GM23338 (cell line): Measurements from ENCODE around the gene NBAS.

Experiments
- CREB1 ChIP-seq: fragments of 250-450 bp; sonication (Bioruptor Pico); IDR thresholded peaks from 2 replicates; pipeline ENCODE4 v1.5.0; 2020; ENCODE audit warnings: low read depth, mild to moderate bottlenecking, moderate library complexity
- CTCF ChIP-seq, 2 experiments: fragments of 200-600 bp in 1 of 2; sonication (generic) in 1 of 2; conservative IDR thresholded peaks; 2 replicates each; pipeline versions ENCODE4 v1.5.1 to v1.6.1; 2016 to 2017; ENCODE audit warnings: antibody characterized with exemption in 2 of 2, low read depth in 2 of 2, mild to moderate bottlenecking in 2 of 2, moderate library complexity in 1 of 2
- ETS1 ChIP-seq: IDR thresholded peaks from 2 replicates; pipeline ENCODE4 v1.6.1; 2016; ENCODE audit warnings: antibody characterized with exemption
- EZH2 ChIP-seq: fragments of 200-600 bp; sonication (generic); IDR thresholded peaks from one replicate; pipeline ENCODE4 v1.8.0; 2017; ENCODE audit warnings: antibody characterized with exemption, mild to moderate bottlenecking, low read depth; ENCODE audit not compliant: unreplicated experiment
- EZH2phosphoT487 ChIP-seq: fragments of 200-600 bp; sonication (generic); IDR thresholded peaks from one replicate; pipeline ENCODE4 v1.8.1; 2018; ENCODE audit warnings: antibody characterized with exemption; ENCODE audit not compliant: unreplicated experiment
- JUNB ChIP-seq: IDR thresholded peaks from one replicate; pipeline ENCODE4 v1.6.1; 2016; ENCODE audit warnings: antibody characterized with exemption; ENCODE audit not compliant: unreplicated experiment
- NANOG ChIP-seq: IDR thresholded peaks from 2 replicates; pipeline ENCODE4 v1.6.1; 2016; ENCODE audit warnings: antibody characterized with exemption, borderline replicate concordance
- POLR2AphosphoS5 ChIP-seq: IDR thresholded peaks from 2 replicates; pipeline ENCODE4 v1.6.1; 2016; ENCODE audit warnings: antibody characterized with exemption, low read depth
- TF ChIP-seq, protein P1 (sequence below): IDR thresholded peaks from one replicate; pipeline ENCODE4 v1.6.1; 2018; ENCODE audit warnings: antibody characterized with exemption; ENCODE audit not compliant: unreplicated experiment

GRCh38 chr2:15367715-15368114 is 193.4 kb downstream of the NBAS start:
- TF ChIP-seq POLR2AphosphoS5 (no peak), CTCF (conservative IDR thresholded peaks at IDR 0.05; ENCODE audit: low read depth in 2 of 2) (no peak), CREB1 (CRISPR knock-in tag) (no peak), EZH2phosphoT487 (no peak), NANOG (no peak), EZH2 (no peak), ETS1 (no peak), JUNB (no peak)
- TF ChIP-seq, protein P1, sequence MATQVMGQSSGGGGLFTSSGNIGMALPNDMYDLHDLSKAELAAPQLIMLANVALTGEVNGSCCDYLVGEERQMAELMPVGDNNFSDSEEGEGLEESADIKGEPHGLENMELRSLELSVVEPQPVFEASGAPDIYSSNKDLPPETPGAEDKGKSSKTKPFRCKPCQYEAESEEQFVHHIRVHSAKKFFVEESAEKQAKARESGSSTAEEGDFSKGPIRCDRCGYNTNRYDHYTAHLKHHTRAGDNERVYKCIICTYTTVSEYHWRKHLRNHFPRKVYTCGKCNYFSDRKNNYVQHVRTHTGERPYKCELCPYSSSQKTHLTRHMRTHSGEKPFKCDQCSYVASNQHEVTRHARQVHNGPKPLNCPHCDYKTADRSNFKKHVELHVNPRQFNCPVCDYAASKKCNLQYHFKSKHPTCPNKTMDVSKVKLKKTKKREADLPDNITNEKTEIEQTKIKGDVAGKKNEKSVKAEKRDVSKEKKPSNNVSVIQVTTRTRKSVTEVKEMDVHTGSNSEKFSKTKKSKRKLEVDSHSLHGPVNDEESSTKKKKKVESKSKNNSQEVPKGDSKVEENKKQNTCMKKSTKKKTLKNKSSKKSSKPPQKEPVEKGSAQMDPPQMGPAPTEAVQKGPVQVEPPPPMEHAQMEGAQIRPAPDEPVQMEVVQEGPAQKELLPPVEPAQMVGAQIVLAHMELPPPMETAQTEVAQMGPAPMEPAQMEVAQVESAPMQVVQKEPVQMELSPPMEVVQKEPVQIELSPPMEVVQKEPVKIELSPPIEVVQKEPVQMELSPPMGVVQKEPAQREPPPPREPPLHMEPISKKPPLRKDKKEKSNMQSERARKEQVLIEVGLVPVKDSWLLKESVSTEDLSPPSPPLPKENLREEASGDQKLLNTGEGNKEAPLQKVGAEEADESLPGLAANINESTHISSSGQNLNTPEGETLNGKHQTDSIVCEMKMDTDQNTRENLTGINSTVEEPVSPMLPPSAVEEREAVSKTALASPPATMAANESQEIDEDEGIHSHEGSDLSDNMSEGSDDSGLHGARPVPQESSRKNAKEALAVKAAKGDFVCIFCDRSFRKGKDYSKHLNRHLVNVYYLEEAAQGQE, result no peak
